ENCODE data around the gene SDK1.

- TF ChIP-seq CTCF (IDR thresholded peaks at IDR 0.05), result no peak
- no peak for TF ChIP-seq POLR2A (IDR thresholded peaks at IDR 0.05)
Observed at GRCh38 chr7:3975371-3975770, 674.3 kb downstream of the SDK1 start.

All from uterus (tissue), 2 donors.